HCT116 (cell line): ENCODE results near the gene GSG1L.

Source experiments
- CTCF ChIP-seq, 3 experiments: fragments of 200-600 bp in 1 of 3; sonication (generic) in 1 of 3; IDR thresholded peaks in 2 of 3; conservative IDR thresholded peaks in 1 of 3; 2 replicates each; pipeline ENCODE4 v1.5.1; 2012 to 2017; ENCODE audit warnings: low read depth in 2 of 3, low read length in 2 of 3, antibody characterized with exemption in 1 of 3, borderline replicate concordance in 1 of 3, control low read depth in 1 of 3, mild to moderate bottlenecking in 1 of 3, mixed read lengths in 1 of 3, mixed run types in 1 of 3, moderate library complexity in 1 of 3; ENCODE audit not compliant: insufficient read depth in 1 of 3
- ELF1 ChIP-seq: IDR thresholded peaks from 2 replicates; pipeline ENCODE4 v1.6.1; 2012; ENCODE audit warnings: low read depth, borderline replicate concordance
- POLR2A ChIP-seq: IDR thresholded peaks from 2 replicates; pipeline ENCODE4 v1.7.0; 2011; ENCODE audit warnings: borderline replicate concordance; ENCODE audit not compliant: insufficient read depth, insufficient read length; ENCODE audit errors: extremely low read depth
- POLR2AphosphoS5 ChIP-seq: IDR thresholded peaks from 2 replicates; pipeline ENCODE4 v1.6.1; 2011; ENCODE audit warnings: mild to moderate bottlenecking, low read depth, low read length, moderate library complexity
- RAD21 ChIP-seq: IDR thresholded peaks from 2 replicates; pipeline ENCODE4 v1.6.1; 2012; ENCODE audit warnings: low read depth, mild to moderate bottlenecking
- REST ChIP-seq: IDR thresholded peaks from 2 replicates; pipeline ENCODE4 v1.6.1; 2012; ENCODE audit warnings: low read depth
- SIN3A ChIP-seq: IDR thresholded peaks from 2 replicates; pipeline ENCODE4 v1.6.1; 2012; ENCODE audit warnings: low read depth
- SRF ChIP-seq: IDR thresholded peaks from 2 replicates; pipeline ENCODE4 v1.6.1; 2012; ENCODE audit warnings: low read depth
- YY1 ChIP-seq: IDR thresholded peaks from 2 replicates; pipeline ENCODE4 v1.6.1; 2011; ENCODE audit warnings: low read length, low read depth, moderate library complexity, mild to moderate bottlenecking; ENCODE audit not compliant: insufficient replicate concordance; ENCODE audit errors: extremely low read depth
- ZBTB33 ChIP-seq: IDR thresholded peaks from 2 replicates; pipeline ENCODE4 v1.6.1; 2011; ENCODE audit warnings: mild to moderate bottlenecking, low read length, moderate library complexity; ENCODE audit not compliant: insufficient replicate concordance; ENCODE audit errors: extremely low read depth

- no peak for TF ChIP-seq CTCF (IDR thresholded peaks at IDR 0.05 in 2 of 3, conservative IDR thresholded peaks at IDR 0.05 in 1 of 3; ENCODE audit: borderline replicate concordance in 1 of 3, insufficient read depth in 1 of 3, low read depth in 2 of 3, low read length in 2 of 3)
- TF ChIP-seq SIN3A = no peak
- no peak for TF ChIP-seq RAD21
- no peak for TF ChIP-seq POLR2A
- no peak for TF ChIP-seq REST
- no peak for TF ChIP-seq POLR2AphosphoS5
- no peak for TF ChIP-seq ELF1
- TF ChIP-seq ZBTB33 = no peak
- no peak for TF ChIP-seq YY1
- TF ChIP-seq SRF = no peak
Observed at GRCh38 chr16:28087140-28087660, 23.7 kb upstream of the GSG1L start.
